Trophoblast cell (in vitro differentiated cells and primary cell): Measurements from ENCODE around the gene CCDC3.

Experiments
- DNase-seq, 2 donors: peaks; one replicate each; pipeline ENCODE4 v3.0.0-alpha.2; 2016
- H2AFZ ChIP-seq: 2 replicates; pipeline ENCODE4 v1.6.1; 2013; ENCODE audit warnings: low read length, moderate library complexity, mild to moderate bottlenecking; ENCODE audit not compliant: insufficient read depth, poor library complexity
- H2AK5ac ChIP-seq: 2 replicates; pipeline ENCODE4 v1.6.1; 2013; ENCODE audit warnings: mild to moderate bottlenecking, low read length
- H2BK120ac ChIP-seq: 2 replicates; pipeline ENCODE4 v1.6.1; 2013; ENCODE audit warnings: low read length, mild to moderate bottlenecking, moderate library complexity; ENCODE audit not compliant: insufficient read depth, poor library complexity
- H2BK12ac ChIP-seq: 2 replicates; pipeline ENCODE4 v1.6.1; 2013; ENCODE audit warnings: mild to moderate bottlenecking, low read length, moderate library complexity
- H2BK5ac ChIP-seq: 2 replicates; pipeline ENCODE4 v1.6.1; 2013; ENCODE audit warnings: low read length, low read depth, moderate library complexity, mild to moderate bottlenecking; ENCODE audit not compliant: poor library complexity
- H3K14ac ChIP-seq: 2 replicates; pipeline ENCODE4 v1.6.1; 2013; ENCODE audit warnings: mild to moderate bottlenecking, low read length
- H3K18ac ChIP-seq: 2 replicates; pipeline ENCODE4 v1.6.1; 2013; ENCODE audit warnings: mild to moderate bottlenecking, low read length
- H3K23ac ChIP-seq: 2 replicates; pipeline ENCODE4 v1.6.1; 2013; ENCODE audit warnings: low read length
- H3K27ac ChIP-seq: 2 replicates; pipeline ENCODE4 v1.5.1; 2013; ENCODE audit warnings: low read depth, mild to moderate bottlenecking, inconsistent platforms, low read length, moderate library complexity
- H3K27me3 ChIP-seq: 2 replicates; pipeline ENCODE4 v1.6.1; 2013; ENCODE audit warnings: inconsistent platforms, mild to moderate bottlenecking, low read length, moderate library complexity; ENCODE audit not compliant: insufficient read depth
- H3K36me3 ChIP-seq, 2 experiments: 1 replicate in 1 of 2; 2 replicates in 1 of 2; pipeline ENCODE4 v1.6.1; 2013; ENCODE audit warnings: low read length in 2 of 2, mild to moderate bottlenecking in 2 of 2, moderate library complexity in 1 of 2; ENCODE audit not compliant: insufficient read depth in 2 of 2, control insufficient read depth in 1 of 2
- H3K4ac ChIP-seq: 2 replicates; pipeline ENCODE4 v1.6.1; 2013; ENCODE audit warnings: low read depth, mild to moderate bottlenecking, low read length, moderate library complexity
- H3K4me1 ChIP-seq, 2 experiments: 1 replicate in 1 of 2; 2 replicates in 1 of 2; pipeline ENCODE4 v1.6.1; 2013; ENCODE audit warnings: low read length in 2 of 2, mild to moderate bottlenecking in 2 of 2, moderate library complexity in 1 of 2; ENCODE audit not compliant: insufficient read depth in 2 of 2, control insufficient read depth in 1 of 2
- H3K4me2 ChIP-seq: 2 replicates; pipeline ENCODE4 v1.6.1; 2013; ENCODE audit warnings: inconsistent platforms, mild to moderate bottlenecking, low read length, moderate library complexity
- H3K4me3 ChIP-seq: 2 replicates; pipeline ENCODE4 v1.5.1; 2013; ENCODE audit warnings: mild to moderate bottlenecking, low read depth, low read length, inconsistent platforms
- H3K79me1 ChIP-seq: one replicate; pipeline ENCODE4 v1.6.1; 2013; ENCODE audit warnings: low read length
- H3K79me2 ChIP-seq: 2 replicates; pipeline ENCODE4 v1.6.1; 2013; ENCODE audit warnings: low read length, mild to moderate bottlenecking; ENCODE audit not compliant: control insufficient read depth, insufficient read depth, poor library complexity
- H3K9ac ChIP-seq: 2 replicates; pipeline ENCODE4 v1.6.1; 2013; ENCODE audit warnings: mild to moderate bottlenecking, low read length
- H3K9me3 ChIP-seq: 2 replicates; pipeline ENCODE4 v1.6.1; 2013; ENCODE audit warnings: low read depth, mild to moderate bottlenecking, control low read depth, inconsistent platforms, low read length; ENCODE audit not compliant: insufficient read depth
- H4K12ac ChIP-seq: 2 replicates; pipeline ENCODE4 v1.6.1; 2013; ENCODE audit warnings: low read depth, mild to moderate bottlenecking, low read length, moderate library complexity
- H4K8ac ChIP-seq: 2 replicates; pipeline ENCODE4 v1.6.1; 2013; ENCODE audit warnings: low read depth, mild to moderate bottlenecking, low read length, moderate library complexity
- H4K91ac ChIP-seq: one replicate; pipeline ENCODE4 v1.6.1; 2013; ENCODE audit warnings: low read depth, mild to moderate bottlenecking, low read length, moderate library complexity
- WGBS: extraction: QIAGEN DNeasy Blood & Tissue Kit; methylation state at CpG from one replicate; pipeline ENCODE4 v1.1.7; 2013; ENCODE audit warnings: missing lambda C conversion rate; ENCODE audit not compliant: insufficient read length, insufficient coverage; ENCODE audit errors: extremely low coverage; 5-methylcytosine and 5-hydroxymethylcytosine counted together

CCDC3 gene

DNA sequence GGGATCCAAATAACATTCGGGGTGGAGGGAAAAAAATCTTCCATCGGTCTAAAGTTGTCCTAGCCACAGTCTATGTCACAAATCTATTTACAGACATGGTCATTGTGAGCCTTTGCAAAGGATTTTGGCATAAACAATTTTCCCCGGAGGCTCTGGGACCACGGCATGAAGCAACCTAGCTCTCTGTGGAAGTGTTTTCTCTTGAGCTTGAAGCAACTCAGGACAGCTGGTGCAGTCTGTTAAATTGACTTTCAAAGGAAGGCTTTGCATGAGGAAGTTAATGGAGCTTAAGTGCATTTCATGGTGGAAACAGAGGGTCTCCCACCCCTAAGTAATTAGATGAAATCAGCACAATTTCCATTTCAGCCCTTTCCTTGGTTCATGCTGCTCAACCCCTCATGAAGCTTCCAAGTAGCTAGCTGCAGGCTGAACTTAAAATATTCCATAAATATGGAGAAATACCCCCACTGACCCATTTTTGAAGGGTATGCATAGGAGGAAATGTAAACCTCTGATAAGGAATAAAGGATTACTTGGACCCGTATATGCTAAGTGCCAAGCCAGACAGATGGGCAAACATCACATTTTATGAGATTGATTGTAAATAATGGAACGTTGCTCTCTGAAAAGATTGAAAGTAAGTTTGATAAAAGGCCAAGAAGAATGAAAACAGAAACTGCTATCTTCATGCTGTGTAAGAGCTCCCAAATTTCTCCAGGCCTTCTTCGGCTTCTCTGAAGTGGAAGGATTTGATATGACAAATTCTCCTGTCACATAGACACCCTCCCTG is 39.9 kb downstream of the CCDC3 start:
- H3K4me3 ChIP-seq: no peak overlapping the region
- H3K4me1 ChIP-seq: no peaks in the 10 kb centered on the region
- no peak overlapping the region for H2BK120ac ChIP-seq
- H2AFZ ChIP-seq: no peak overlapping the region
- no peak for DNase-seq
- no peak overlapping the region for H2BK12ac ChIP-seq
- no peaks in the 10 kb centered on the region for H3K27me3 ChIP-seq
- no peak overlapping the region for H4K12ac ChIP-seq
- no peak overlapping the region for H3K18ac ChIP-seq
- H2BK5ac ChIP-seq: no peak overlapping the region
- no peaks in the 10 kb centered on the region for H3K9me3 ChIP-seq
- H3K4me2 ChIP-seq: no peak overlapping the region
- H3K14ac ChIP-seq: no peak overlapping the region
- WGBS: no CpG with 5 or more reads among the region's 7 CpGs
- no peaks in the 10 kb centered on the region for H3K79me1 ChIP-seq
- H4K91ac ChIP-seq: no peak overlapping the region
- no peak overlapping the region for H3K9ac ChIP-seq
- H3K36me3 ChIP-seq: no peaks in the 10 kb centered on the region
- H3K79me2 ChIP-seq: no peaks in the 10 kb centered on the region
- no peak overlapping the region for H3K4ac ChIP-seq
- no peak overlapping the region for H3K23ac ChIP-seq
- no peak overlapping the region for H3K27ac ChIP-seq
- no peak overlapping the region for H2AK5ac ChIP-seq
- H4K8ac ChIP-seq: no peak overlapping the region

DNA sequence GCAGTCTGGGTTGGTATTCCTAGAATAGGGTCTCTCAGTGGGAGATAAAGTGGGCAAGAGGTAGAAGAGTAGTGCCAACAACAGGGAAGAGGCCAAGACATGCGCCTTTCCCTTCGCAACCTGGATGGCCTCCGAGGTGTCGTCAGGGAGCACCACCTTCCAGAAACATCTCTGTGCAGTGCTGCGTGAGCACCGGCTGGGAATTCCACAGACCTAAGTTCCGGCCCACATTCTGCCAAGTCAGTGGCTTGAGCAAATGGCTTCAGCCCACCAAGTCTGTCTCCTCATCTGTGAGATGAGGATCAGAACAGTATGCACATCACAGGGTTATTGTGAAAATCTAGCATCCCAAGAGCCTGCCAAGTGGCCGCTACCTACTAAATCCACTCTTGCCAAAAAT is 40.6 kb downstream of the CCDC3 start:
- Histone ChIP-seq H2BK5ac (no peak overlapping the region), H3K4me3 (no peak overlapping the region), H3K23ac (no peak overlapping the region), H4K8ac (no peak overlapping the region), H2BK12ac (no peak overlapping the region), H3K79me2 (no peaks in the 10 kb centered on the region), H3K4me1 (no peaks in the 10 kb centered on the region), H3K4ac (no peak overlapping the region), H3K14ac (no peak overlapping the region), H2BK120ac (no peak overlapping the region), H2AFZ (no peak overlapping the region), H3K36me3 (no peaks in the 10 kb centered on the region), H3K4me2 (no peak overlapping the region), H2AK5ac (no peak overlapping the region), H3K9ac (no peak overlapping the region), H3K79me1 (no peaks in the 10 kb centered on the region), H4K91ac (no peak overlapping the region), H4K12ac (no peak overlapping the region), H3K27ac (no peak overlapping the region), H3K9me3 (no peaks in the 10 kb centered on the region), H3K18ac (no peak overlapping the region), H3K27me3 (no peaks in the 10 kb centered on the region)
- no peak for DNase-seq
- no CpG with 5 or more reads among the region's 8 CpGs for WGBS

DNA sequence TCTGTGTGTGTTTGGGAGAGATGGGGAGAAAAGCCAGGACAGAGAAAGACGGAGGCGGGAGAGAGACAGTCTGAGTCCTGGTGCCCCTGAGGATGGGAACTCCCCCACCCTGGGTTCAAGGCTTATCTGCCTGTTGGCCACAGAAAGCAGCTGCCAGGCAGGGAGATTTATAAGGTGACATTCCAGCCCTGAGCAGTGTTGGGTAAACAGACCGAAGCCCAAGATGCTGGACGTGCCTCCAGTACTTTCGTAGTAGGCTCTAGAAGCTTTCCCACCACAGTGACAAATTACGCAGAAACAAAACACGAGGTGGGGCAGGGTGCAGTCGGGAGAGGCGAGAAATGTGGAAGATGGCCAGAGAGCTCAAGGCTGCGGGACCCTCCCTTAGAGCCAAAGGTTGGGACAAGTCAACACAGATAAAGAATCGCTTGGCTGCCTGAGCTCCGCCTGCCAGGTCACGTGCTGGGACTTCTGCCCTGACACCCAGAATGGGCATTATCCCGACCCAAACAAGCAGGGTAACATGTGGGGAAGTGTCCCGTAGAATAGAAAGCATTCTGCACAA is 41.1 kb downstream of the CCDC3 start:
- no peak overlapping the region for H3K4me2 ChIP-seq
- no peak for DNase-seq
- H2AFZ ChIP-seq: no peak overlapping the region
- H3K4me3 ChIP-seq: no peak overlapping the region
- no peaks in the 10 kb centered on the region for H3K36me3 ChIP-seq
- H3K4ac ChIP-seq: no peak overlapping the region
- no peak overlapping the region for H4K91ac ChIP-seq
- no peaks in the 10 kb centered on the region for H3K4me1 ChIP-seq
- H3K18ac ChIP-seq: no peak overlapping the region
- no peak overlapping the region for H4K12ac ChIP-seq
- H3K27me3 ChIP-seq: no peaks in the 10 kb centered on the region
- no peaks in the 10 kb centered on the region for H3K79me2 ChIP-seq
- no CpG with 5 or more reads among the region's 15 CpGs for whole genome bisulfite sequencing
- H4K8ac ChIP-seq: no peak overlapping the region
- H3K79me1 ChIP-seq: no peaks in the 10 kb centered on the region
- H2BK120ac ChIP-seq: no peak overlapping the region
- no peak overlapping the region for H3K23ac ChIP-seq
- no peak overlapping the region for H2BK12ac ChIP-seq
- H3K14ac ChIP-seq: no peak overlapping the region
- no peaks in the 10 kb centered on the region for H3K9me3 ChIP-seq
- H2BK5ac ChIP-seq: no peak overlapping the region
- H2AK5ac ChIP-seq: no peak overlapping the region
- H3K27ac ChIP-seq: no peak overlapping the region
- no peak overlapping the region for H3K9ac ChIP-seq

DNA sequence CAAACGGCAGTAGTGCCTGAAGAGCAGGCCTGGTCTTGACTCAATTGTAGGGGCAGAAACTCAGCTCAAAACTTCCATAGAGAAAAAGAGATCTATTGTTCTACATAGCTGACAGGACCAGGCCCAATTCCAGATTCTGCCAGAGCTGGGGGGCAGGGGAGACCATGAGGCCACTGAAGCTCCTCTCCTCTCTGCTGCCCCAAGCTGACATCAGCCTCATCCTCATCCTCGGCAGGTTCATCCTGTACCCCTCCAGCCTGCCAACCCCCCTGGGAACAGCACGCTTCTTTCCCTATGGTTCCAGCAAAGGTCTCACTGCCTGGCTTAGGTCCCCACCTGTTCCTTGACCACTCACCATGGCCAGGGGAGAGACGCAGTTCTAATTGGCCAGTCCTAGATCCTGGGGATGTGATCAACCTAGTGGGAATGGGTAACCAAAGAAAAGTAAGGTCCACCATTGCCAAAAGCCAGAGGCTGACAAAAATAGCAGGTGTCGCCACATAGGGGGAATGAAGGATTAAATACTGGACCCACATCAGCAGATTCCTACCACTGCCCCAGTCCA is 42.9 kb downstream of the CCDC3 start:
- no peaks in the 10 kb centered on the region for H3K36me3 ChIP-seq
- H2BK12ac ChIP-seq: no peak overlapping the region
- DNase-seq: no peak
- H4K12ac ChIP-seq: no peak overlapping the region
- H3K4me1 ChIP-seq: no peaks in the 10 kb centered on the region
- no peaks in the 10 kb centered on the region for H3K9me3 ChIP-seq
- no peak overlapping the region for H4K8ac ChIP-seq
- H3K4me2 ChIP-seq: no peak overlapping the region
- H3K14ac ChIP-seq: no peak overlapping the region
- no peak overlapping the region for H3K23ac ChIP-seq
- no peak overlapping the region for H2AK5ac ChIP-seq
- H3K27me3 ChIP-seq: no peaks in the 10 kb centered on the region
- no peak overlapping the region for H2BK5ac ChIP-seq
- no peaks in the 10 kb centered on the region for H3K79me1 ChIP-seq
- no peak overlapping the region for H4K91ac ChIP-seq
- no peaks in the 10 kb centered on the region for H3K79me2 ChIP-seq
- no peak overlapping the region for H3K9ac ChIP-seq
- no peak overlapping the region for H3K18ac ChIP-seq
- no peak overlapping the region for H3K4ac ChIP-seq
- H2AFZ ChIP-seq: no peak overlapping the region
- no peak overlapping the region for H2BK120ac ChIP-seq
- H3K4me3 ChIP-seq: no peak overlapping the region
- no CpG with 5 or more reads among the region's 5 CpGs for WGBS
- no peak overlapping the region for H3K27ac ChIP-seq
